ENCODE data around the gene NLGN1. TPM values are rescaled to one million over a fixed set of nuclear protein-coding genes. Genes with fewer than 3 reads are reported as not detected.

Gene NLGN1
- total RNA-seq, 1 experiment from 2014 or later, result 5.2 TPM

GRCh38 chr3:173753593-173753992 lies 356.0 kb downstream of the NLGN1 start:
- Histone ChIP-seq H3K27me3 (ENCODE audit: insufficient read depth, low read length) (no peaks in the 10 kb centered on the region), H2AK5ac (ENCODE audit: insufficient read length, low read length) (no peak overlapping the region), H3K4ac (ENCODE audit: low read depth, low read length) (no peak overlapping the region), H4K91ac (ENCODE audit: insufficient read length, low read depth, low read length) (no peak overlapping the region), H2BK20ac (ENCODE audit: low read depth, low read length, poor library complexity, severe bottlenecking) (no peak overlapping the region), H3T11ph (ENCODE audit: low read length) (no peak overlapping the region), H3K9ac (ENCODE audit: extremely low read depth, insufficient read length, low read length) (no peak overlapping the region), H2BK5ac (ENCODE audit: insufficient read length, low read length) (no peak overlapping the region), H4K8ac (replicated peaks; ENCODE audit: insufficient read length, low read depth, low read length) (no peak overlapping the region), H2AFZ (ENCODE audit: low read length) (no peak overlapping the region), H3K27ac (ENCODE audit: insufficient read length, low read depth, low read length) (no peak overlapping the region), H3K4me2 (ENCODE audit: insufficient read depth, insufficient read length, low read length) (no peak overlapping the region), H3K56ac (ENCODE audit: insufficient read length, low read depth, low read length) (no peak overlapping the region), H2BK120ac (ENCODE audit: low read depth, low read length, poor library complexity, severe bottlenecking) (no peak overlapping the region), H3K79me2 (ENCODE audit: insufficient read depth, low read length) (no peaks in the 10 kb centered on the region), H3K18ac (ENCODE audit: insufficient read length, low read depth, low read length) (no peak overlapping the region), H3K14ac (ENCODE audit: insufficient read depth, low read length) (no peak overlapping the region), H3K79me1 (ENCODE audit: insufficient read depth, low read depth, low read length, poor library complexity, severe bottlenecking) (no peaks in the 10 kb centered on the region), H4K20me1 (ENCODE audit: control insufficient read depth, insufficient read depth, insufficient read length) (no peaks in the 10 kb centered on the region), H3K4me1 (ENCODE audit: insufficient read depth, low read length) (no peaks in the 10 kb centered on the region), H2BK12ac (ENCODE audit: insufficient read length, low read depth, low read length) (no peak overlapping the region), H3K23me2 (ENCODE audit: insufficient read length, low read depth, low read length, poor library complexity, severe bottlenecking) (no peaks in the 10 kb centered on the region), H3K23ac (ENCODE audit: insufficient read length, low read depth, low read length) (no peak overlapping the region), H3K9me3 (ENCODE audit: control insufficient read depth, low read depth, low read length) (no peaks in the 10 kb centered on the region), H4K5ac (ENCODE audit: insufficient read length, low read depth, low read length) (no peak overlapping the region), H2BK15ac (ENCODE audit: low read depth, low read length) (no peak overlapping the region)
- no peaks in the 10 kb centered on the region; a peak in 1 of 5 replicates for H3K9me3 Mint-ChIP-seq
- no peak for TF ChIP-seq CTCF (conservative IDR thresholded peaks at IDR 0.05)
- no peak overlapping the region for H3K4me3 Mint-ChIP-seq
- H3K4me1 Mint-ChIP-seq, result peaks cover 3 to 7% of the 10 kb centered on the region in 2 experiments; a peak in 3 of 4 replicates
- no peaks in the 10 kb centered on the region for H3K36me3 Mint-ChIP-seq (ENCODE audit: insufficient read depth in 1 of 3, low read depth in 3 of 3)
- H3K27ac Mint-ChIP-seq, result no peak overlapping the region
- H3K27me3 Mint-ChIP-seq (ENCODE audit: low read depth), result no peaks in the 10 kb centered on the region
- DNase-seq, result no peak

Measured in H9 (cell line).